ENCODE data around the gene ITGAL.

DNA sequence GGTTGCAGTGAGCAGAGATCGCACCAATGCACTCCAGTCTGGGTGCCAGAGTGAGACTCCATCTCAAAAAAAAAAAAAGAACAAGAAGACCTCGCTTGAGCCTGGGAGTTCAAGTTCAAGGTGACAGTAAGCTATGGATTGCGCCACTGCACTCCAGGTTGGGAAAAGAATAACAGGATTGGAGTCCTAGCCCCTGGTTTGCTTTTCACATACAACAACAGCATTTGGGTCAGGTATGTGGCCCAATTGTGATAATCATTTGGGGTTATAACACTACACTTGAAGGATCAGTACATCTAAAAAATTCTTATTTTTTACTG is 23.5 kb upstream of the ITGAL start:
- TF ChIP-seq, protein P1, sequence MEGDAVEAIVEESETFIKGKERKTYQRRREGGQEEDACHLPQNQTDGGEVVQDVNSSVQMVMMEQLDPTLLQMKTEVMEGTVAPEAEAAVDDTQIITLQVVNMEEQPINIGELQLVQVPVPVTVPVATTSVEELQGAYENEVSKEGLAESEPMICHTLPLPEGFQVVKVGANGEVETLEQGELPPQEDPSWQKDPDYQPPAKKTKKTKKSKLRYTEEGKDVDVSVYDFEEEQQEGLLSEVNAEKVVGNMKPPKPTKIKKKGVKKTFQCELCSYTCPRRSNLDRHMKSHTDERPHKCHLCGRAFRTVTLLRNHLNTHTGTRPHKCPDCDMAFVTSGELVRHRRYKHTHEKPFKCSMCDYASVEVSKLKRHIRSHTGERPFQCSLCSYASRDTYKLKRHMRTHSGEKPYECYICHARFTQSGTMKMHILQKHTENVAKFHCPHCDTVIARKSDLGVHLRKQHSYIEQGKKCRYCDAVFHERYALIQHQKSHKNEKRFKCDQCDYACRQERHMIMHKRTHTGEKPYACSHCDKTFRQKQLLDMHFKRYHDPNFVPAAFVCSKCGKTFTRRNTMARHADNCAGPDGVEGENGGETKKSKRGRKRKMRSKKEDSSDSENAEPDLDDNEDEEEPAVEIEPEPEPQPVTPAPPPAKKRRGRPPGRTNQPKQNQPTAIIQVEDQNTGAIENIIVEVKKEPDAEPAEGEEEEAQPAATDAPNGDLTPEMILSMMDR (IDR thresholded peaks at IDR 0.05), result no peak
- TF ChIP-seq POLR2A (IDR thresholded peaks at IDR 0.05), result no peak

Measured in testis (tissue), 2 donors.